HL-60/S4 (cell line): Measurements from ENCODE around the gene UGT1A6.

Experiments used
- in situ Hi-C: fragments of 300-500 bp; cut with MboI; formaldehyde crosslinking; loops from 2 replicates; pipeline ENCODE4 v1.14.3; 2022; ENCODE audit warnings: low sequenced_read_pairs

The UGT1A6 gene

DNA sequence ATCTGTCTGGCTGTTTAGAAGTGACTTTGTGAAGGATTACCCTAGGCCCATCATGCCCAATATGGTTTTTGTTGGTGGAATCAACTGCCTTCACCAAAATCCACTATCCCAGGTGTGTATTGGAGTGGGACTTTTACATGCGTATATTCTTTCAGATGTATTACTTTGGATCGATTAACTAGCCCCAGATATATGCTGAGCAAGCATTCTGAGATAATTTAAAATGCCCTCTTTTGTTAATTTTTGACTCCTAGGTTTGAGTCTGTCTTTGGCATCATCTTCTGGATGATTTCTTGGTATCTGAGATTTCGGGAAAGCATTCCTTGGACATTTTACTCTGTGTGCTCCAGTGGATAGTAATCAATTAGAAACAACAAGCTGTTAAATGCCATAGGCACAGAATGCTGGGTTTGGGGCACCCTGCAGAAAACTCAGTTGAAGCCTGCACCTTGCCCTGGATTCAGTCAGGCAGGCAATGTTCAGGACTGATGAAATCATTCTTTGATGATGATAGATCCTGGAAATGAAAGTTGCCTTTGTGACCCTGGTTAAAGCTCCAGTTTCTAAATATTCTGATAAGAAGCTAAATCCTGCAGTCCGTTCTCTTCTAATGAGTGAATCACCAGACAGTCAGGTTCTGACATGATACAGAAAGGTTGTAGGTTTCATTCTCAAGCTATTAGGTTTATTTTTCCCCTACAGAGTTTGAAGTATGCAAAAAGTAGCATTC lies 68.5 kb downstream of the UGT1A6 start:
- in situ Hi-C loops, result no loop called here

DNA sequence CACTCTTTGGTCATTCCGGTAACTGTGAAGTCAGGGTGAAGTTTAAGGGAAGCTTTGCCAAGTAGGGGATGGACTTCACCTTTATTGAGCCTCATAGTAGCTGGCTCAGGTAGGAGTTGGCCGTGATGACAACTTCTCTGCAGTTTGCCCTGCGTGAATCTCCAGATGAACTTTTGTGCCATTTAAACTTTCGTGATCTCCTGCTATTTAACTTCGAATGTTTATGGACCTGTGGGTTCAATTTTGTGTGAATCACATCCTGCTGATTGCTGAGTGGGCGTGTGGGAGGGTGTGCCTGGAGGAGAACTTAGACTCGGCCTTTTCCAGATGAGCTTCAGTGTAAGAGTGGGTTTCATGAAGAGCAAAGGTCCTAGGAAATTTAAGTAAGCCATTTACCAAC lies 71.6 kb downstream of the UGT1A6 start:
- in situ Hi-C loops, result no loop called here

DNA sequence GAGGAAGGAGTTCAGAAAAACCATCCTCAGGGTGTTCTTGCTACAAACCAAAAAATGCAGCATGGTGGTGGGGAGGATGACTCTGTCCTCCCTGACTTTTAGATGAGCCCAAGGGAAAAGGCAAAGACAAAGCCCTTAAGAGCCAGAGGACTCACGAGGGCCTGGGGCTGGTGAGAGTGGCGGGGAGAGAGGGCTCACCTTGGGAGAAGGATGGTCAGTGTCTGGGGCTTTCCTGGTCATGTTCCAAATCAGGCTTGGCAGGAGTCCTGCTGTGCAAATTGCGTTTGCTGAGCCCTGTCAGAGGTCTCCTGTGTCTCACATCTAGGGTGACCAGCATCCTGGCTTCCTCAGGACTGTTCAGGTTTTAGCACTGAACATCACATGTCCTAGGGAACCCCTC lies 72.1 kb downstream of the UGT1A6 start:
- in situ Hi-C loops, result no loop called here

DNA sequence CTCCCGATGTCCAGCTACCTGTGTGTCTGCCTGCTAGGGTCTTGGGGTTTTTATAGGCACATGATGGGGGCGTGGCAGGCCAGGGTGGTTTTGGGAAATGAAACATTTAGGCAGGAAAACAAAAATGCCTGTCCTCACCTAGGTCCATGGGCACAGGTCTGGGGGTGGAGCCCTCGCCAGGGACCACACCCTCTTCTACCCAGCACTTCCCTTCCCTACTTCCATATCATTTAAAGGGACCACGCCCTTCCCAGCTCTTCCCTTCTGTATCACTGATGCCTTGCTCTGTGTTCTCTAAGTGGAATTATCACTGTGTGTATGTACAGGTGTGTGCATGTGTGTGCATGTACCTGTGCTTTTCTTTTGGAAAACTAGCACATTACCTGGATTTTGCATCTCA lies 73.7 kb downstream of the UGT1A6 start:
- in situ Hi-C loops, result no loop called here

DNA sequence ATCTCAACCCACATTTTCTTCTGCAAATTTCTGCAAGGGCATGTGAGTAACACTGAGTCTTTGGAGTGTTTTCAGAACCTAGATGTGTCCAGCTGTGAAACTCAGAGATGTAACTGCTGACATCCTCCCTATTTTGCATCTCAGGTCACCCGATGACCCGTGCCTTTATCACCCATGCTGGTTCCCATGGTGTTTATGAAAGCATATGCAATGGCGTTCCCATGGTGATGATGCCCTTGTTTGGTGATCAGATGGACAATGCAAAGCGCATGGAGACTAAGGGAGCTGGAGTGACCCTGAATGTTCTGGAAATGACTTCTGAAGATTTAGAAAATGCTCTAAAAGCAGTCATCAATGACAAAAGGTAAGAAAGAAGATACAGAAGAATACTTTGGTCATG lies 75.4 kb downstream of the UGT1A6 start:
- in situ Hi-C loops, result no loop called here

DNA sequence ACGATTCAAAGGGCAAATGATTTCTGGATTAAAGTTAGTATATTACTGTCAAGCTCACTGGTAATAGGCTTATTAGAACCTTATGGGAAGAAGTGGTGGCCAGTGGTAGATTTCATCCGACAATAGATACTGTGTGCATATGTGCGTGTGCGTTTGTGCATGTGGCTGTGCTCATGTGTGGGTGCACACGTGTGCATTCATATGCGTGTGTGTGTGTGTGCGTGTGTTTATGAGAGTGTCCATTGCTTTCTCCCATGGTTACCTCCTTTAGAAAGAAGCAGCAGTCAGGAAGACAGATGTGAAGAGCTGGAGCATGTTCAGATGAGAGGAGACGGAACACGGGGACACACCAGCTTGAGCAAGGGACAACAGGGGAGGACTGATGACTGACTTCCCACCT lies 76.6 kb downstream of the UGT1A6 start:
- in situ Hi-C loops, result no loop called here

DNA sequence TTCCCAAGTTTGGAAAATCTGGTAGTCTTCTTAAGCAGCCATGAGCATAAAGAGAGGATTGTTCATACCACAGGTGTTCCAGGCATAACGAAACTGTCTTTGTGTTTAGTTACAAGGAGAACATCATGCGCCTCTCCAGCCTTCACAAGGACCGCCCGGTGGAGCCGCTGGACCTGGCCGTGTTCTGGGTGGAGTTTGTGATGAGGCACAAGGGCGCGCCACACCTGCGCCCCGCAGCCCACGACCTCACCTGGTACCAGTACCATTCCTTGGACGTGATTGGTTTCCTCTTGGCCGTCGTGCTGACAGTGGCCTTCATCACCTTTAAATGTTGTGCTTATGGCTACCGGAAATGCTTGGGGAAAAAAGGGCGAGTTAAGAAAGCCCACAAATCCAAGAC lies 79.5 kb downstream of the UGT1A6 start:
- in situ Hi-C loops, result no loop called here

DNA sequence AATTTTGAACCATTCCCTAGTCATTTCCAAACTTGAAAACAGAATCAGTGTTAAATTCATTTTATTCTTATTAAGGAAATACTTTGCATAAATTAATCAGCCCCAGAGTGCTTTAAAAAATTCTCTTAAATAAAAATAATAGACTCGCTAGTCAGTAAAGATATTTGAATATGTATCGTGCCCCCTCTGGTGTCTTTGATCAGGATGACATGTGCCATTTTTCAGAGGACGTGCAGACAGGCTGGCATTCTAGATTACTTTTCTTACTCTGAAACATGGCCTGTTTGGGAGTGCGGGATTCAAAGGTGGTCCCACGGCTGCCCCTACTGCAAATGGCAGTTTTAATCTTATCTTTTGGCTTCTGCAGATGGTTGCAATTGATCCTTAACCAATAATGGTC lies 79.9 kb downstream of the UGT1A6 start:
- in situ Hi-C loops, result no loop called here

DNA sequence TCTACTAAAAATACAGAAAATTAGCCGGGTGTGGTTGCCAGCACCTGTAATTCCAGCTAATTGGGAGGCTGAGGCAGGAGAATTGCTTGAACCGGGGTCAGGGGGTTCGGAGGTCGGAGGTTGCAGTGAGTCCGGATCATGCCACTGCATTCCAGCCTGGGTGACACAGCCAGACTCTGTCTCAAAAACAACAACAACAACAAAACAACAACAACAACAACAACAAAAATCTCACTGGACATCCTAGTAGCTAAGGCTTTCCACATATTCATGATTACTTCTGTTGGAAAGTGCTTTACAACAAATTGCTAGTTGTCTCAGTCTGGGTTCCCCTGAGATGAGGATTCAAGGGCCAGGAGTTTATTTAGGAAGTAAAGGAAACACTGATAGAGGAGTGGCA lies 81.2 kb downstream of the UGT1A6 start:
- in situ Hi-C loops, result no loop called here

DNA sequence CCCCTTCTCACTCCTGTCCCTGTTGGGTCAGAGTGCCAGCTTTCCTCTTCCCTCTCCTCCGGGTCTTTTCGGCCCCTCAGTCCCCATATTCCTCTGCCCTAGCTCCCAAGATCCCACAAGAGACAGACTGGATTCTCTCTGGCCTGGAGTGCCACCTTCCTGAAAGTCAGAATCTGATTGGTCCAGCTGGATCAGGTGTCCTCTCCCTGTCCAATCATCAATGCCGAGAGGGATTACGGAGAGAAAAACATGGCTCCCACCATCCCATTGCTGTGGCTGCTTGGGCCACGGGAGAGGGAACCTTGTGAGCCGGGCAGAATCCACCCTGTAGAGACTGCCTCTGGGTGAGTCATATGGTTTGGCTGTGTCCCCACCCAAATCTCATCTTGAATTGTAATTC lies 82.7 kb downstream of the UGT1A6 start:
- in situ Hi-C loops, result no loop called here

DNA sequence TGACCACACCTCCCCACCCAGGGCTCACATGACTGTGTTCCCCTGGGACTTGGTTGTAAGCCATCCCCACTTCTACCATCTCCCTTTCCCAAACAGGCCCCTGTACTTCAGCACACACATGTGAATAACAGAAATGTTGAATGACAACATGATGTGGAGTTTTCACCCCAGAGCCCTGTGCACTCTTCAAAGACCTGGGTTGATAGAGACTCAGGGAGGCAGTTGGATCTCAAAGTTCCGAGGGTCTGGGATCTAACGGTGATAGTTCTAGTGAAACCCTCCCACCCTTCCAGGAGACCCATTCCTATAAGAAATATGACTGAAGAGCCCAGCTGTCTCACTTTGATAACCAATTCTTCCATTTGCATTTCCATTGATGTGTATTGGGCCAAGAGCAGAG lies 85.3 kb downstream of the UGT1A6 start, which contains the start of gene MROH2A:
MROH2A (plus strand) TSS at position 301 of the 400 bp plus-strand sequence. CDS start 1,029 bp downstream, outside the sequence.
- in situ Hi-C loops, result no loop called here

DNA sequence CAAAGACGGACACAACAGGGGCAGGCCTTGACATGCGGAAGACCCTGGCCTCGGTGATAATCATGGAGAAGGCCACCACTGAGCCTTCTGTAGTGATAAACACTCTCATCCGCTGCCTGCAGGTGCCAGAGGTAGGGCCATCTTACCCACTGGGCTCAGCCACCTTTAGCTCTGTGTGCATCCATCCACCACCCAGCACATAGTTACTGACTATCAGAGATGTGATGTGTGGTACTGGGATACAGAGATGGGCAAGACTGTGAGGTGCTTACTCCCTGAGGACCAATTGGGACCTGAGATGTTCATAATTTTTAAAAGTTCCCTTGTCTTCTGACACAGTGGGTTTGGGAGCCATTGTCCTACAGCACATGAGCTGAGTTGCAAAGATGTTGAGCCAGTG lies 87.0 kb downstream of the UGT1A6 start:
- in situ Hi-C loops, result no loop called here

DNA sequence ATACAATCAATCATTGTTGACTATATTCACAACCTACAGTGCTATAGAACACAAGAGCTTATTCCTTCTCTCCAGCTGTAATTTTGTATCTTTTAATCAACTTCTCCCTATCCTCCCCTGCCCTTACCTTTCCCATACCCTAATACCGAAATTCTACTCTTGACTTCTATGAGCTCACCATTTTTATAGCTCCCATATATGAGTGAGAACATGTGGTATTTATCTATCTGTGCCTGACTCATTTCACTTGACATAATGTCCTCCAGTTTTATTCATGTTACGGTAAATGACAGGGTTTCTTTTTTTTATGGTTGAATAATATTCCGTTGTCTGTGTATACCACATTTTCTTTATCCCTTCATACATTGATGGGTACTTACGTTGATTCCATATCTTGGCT lies 88.1 kb downstream of the UGT1A6 start:
- in situ Hi-C loops, result no loop called here

DNA sequence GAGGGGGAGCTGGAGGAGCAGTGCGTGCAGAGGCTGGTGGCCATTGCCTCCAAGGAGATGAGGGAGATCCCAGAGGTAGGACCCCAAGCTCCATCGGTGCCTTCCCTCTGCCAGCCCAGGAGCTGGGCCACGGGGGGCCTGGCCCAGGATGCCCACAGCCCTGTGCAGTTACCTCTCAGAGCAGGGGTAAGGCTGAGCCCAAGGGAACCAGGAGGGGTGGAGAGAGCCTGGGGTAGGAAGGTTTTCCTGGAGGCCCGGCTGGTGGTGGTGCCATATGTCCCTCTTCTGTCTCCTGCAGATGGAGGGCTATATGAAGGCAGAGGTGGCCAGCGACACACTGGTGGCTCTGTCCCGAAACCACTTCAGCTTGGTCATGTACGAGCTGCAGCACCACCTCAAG lies 96.9 kb downstream of the UGT1A6 start:
- in situ Hi-C loops, result no loop called here

DNA sequence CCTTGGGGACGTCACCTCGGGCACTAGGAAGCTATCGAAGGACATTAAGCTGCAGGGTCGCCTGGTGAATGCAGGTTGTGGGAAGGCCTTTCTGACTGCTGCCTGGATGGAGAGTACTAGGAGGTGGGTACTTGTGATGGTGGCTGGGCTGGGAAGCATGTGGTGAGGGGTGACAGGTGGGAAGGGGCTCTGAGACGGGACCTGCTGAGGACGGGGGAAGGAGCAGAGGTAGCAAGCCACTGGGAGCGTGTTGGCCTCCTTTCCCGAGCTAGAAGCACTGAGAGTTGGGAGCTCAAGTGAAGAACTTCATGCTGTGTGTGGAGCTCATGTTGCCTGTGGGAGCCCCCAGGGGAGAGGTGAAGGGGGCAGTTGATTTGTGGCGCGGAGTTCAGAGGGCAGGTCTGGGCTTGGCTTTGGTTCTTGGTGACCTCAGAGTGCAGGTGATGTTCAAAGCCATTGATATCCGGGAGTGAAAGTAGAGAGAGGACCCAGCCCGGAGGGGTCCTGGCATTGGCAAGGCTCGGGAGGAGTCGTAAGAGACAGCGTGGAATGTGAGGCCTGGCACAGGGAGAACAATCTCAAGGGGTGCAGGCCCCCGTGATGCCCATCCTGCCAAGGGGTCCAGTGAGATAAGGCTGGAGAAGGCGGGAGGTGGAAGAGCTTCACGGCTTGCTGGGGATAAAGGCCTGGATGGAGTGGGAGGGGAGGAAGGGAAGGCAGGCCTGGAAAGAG lies 98.6 kb downstream of the UGT1A6 start:
- in situ Hi-C loops, result no loop called here

DNA sequence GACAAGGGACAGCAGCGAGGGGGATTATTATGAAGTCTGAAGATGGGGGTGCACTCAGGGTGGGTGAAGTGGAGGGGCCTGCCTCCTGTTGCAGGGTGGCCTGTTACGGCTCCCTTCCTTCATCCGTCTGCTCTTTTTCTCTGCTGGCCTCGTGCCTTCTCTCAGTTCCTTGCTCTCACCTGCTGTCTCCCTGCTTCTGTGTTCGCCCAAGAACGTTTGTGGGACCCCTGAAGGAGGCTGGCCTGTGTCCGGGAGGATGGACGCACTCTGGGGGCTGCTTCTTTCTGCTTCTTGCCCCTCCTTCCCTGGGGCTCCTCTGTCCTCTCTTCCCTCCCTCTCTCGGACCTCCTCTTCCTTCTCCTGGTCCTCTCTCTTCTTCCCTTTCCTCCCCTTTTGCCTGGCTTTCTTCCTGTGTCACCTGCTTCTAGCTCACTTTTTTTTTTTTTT lies 99.2 kb downstream of the UGT1A6 start:
- in situ Hi-C loops, result no loop called here

DNA sequence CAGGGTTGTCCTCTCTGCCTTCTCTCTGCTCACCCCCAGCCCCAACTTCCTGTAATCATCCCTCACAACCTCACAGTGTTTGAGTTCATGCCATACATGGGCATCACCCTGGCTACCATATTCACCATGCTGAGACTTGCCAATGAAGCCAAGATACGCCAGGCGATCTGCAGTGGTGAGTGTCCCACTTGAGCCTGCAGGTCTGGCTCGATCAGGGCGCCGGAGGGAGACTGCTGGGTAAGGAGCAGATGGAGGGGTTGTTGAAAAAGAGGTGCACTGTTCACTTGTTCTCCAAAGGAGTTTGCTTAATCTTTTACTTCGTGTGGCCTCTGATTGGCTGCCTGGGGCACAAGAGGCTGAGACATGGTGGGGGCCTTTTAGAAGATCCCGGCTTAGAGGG lies 100.0 kb downstream of the UGT1A6 start:
- in situ Hi-C loops, result no loop called here

DNA sequence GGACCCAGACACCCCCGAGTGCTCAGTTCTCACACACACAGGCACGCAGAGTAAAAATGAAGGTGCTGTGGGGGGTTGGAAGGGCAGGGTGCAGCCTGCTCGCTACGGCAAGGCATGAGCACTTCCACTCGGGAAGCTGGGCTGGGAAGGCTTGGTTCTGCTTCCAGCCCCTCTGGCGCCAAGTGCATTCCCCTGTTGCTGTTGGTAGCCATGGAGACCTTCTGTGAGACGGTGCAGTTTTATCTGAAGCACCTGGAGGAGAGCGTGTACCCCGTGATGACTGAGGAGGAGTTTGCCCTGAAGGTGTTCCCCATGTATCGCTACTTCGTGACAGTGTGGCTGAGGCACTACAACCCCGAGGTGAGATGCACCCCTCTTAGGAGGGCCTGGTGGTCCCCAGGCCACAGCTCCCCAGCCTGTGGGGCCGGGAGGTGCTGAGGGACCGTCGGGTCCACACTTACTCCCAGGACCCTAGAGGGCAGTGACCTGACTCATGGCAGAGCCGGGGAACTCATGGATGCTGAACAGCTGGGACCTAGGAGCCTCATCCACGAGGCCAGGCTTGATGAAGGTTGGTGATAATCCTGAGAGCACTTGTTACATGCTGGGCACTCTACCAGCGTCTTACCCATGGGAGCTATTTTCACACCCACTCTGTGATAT lies 100.9 kb downstream of the UGT1A6 start:
- in situ Hi-C loops, result no loop called here

DNA sequence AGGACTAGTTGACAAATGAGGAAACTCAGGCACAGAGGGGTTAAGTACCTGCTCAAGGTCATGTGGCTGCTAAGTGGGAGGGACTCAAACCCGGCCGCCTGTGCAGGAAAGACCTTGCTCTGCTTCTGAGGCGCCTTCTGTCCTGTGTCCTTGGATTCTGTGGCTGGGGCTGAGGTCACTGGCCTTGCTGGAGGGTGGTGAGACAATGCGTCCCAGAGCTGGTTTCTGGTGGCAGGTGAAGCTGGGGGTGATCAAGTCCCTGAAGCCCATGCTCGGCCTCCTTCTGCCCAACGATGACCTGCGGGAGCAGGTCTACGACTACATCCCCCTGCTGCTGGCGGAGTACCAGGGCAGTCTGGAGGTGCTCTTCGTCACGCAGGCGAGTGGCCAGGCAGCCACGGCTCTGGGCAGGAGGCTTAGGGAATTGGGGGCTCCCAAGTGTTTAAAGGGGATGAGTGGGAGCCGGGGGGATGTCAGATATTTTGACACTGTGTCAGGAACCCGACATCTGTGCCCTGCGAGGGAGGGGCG lies 101.5 kb downstream of the UGT1A6 start:
- in situ Hi-C loops, result no loop called here

DNA sequence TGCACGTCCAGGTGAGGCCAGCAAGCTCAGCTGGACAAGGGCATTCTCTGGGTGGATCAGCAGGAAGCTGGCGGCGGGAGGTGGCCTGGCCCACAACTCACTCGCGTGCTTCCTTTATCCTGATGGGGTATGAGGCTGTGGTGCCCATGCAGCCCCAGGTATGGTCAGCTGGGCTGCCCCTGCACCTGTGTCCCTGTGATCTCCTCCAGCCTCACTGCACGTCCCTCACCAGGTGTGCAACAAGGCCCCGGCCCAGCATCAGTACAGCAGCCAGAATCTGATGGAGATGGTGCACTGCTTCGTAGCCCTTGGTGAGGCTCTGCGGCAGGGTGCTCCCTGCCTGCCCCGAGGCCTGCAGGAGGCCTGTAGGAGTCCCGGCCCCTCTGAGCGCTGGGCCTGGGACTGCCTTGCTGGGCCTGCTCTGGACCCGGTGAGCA lies 103.1 kb downstream of the UGT1A6 start:
- in situ Hi-C loops, result no loop called here

DNA sequence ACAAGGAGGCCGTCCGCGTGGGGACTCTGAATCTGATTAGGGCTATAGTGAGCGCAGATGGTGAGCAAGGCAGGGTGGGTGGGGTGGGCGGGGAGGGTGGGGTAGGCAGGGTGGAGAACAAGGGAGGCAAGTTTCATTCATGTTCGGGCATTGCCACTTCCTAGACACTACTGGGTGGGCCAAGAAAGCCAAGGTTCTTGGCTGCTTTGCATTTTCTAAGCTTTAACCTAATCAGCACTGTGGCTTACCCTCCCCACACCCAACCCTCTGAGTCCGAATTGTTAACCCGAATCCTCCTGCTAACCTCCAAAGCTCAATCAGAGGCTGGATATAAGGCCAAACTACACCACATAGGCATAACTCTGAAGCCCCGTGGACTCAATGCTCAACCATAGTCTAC lies 103.6 kb downstream of the UGT1A6 start:
- in situ Hi-C loops, result no loop called here
